Measurements from ENCODE around the gene ID3. TPM values are rescaled to one million over a fixed set of nuclear protein-coding genes. Genes with fewer than 3 reads are reported as not detected.

The ID3 gene
- total and polyA plus RNA-seq, 9 of the 15 experiments (the other 6 are each of a cell fraction or from before 2014, with no cell fraction given), result 6.8 to 59.8 (median 23.5) TPM

DNA sequence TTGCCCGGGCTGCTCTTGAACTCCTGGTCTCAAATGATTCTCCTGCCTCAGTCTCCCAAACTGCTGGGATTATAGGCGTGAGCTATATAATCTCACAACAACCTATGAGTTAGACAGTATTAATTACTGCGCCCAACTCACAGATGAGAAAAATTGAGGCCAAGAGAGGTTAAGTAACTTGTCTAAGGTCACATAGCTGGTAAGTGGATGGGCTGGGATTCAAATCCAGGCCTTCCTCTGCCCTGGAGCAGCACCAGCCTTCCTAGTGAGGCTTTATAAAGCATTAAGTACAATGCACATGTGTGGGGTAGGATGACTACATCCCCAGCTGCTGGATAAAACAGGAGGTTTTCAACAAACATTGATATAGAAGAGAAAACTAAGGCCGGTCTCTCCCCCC is 43.4 kb downstream of the ID3 start:
- Histone ChIP-seq H3K27me3 (ENCODE audit: control insufficient read depth in 2 of 2, insufficient read depth in 2 of 2, low read length in 2 of 2) (no peaks in the 10 kb centered on the region), H4K20me1 (replicated peaks; ENCODE audit: control insufficient read depth, insufficient read depth, low read length) (no peaks in the 10 kb centered on the region), H3K4me3 (no peak overlapping the region), H2AFZ (ENCODE audit: low read depth, low read length) (no peak overlapping the region), H3K27ac (ENCODE audit: extremely low read depth, low read depth, low read length) (no peak overlapping the region), H3K79me2 (ENCODE audit: control insufficient read depth, insufficient read depth, low read length) (no peaks in the 10 kb centered on the region), H3K4me1 (replicated peaks in 1 of 2; ENCODE audit: control insufficient read depth in 2 of 2, insufficient read depth in 2 of 2, low read length in 2 of 2) (no peaks in the 10 kb centered on the region; a peak in 3 of 5 replicates), H3K36me3 (ENCODE audit: control insufficient read depth, insufficient read depth, low read length) (peaks cover 91% of the 10 kb centered on the region; the same call in 2 of the 3 replicates), H3K4me2 (ENCODE audit: insufficient read depth, low read length) (no peak overlapping the region), H3K9me3 (replicated peaks; ENCODE audit: control insufficient read depth, insufficient read depth, low read depth, low read length) (no peaks in the 10 kb centered on the region; the same call in 1 of the 2 replicates), H3K9me1 (ENCODE audit: control insufficient read depth, insufficient read depth, low read length) (peaks cover 4% of the 10 kb centered on the region), H3K9ac (ENCODE audit: insufficient read depth in 1 of 2, low read depth in 2 of 2, low read length in 2 of 2) (no peak overlapping the region)
- no peak for ATAC-seq
- 88% methylated on average over 4 of the region's 4 CpGs for WGBS (ENCODE audit: insufficient coverage, low coverage, missing lambda C conversion rate)
- in situ Hi-C loops (cut with MboI), result no loop called here
- no TSS peak for BruUV-seq (replicated peaks)
- intact Hi-C loops (cut with micrococcal nuclease), result no loop called here
- ChIA-PET CTCF (ENCODE audit: low intra/inter-chr PET ratio) (no interaction called here), POLR2A (interaction anchor here (0.5 to 6.0 kb wide), 7 partner anchors 10 to 306 kb away, joined by 3 to 65 read pairs (median 3); partner anchors contain the start of gene E2F2)
- FAIRE-seq, result no peak
- DNase-seq (ENCODE audit: extremely low read depth in 1 of 4, low spot score in 3 of 4), result no peak
- TF ChIP-seq ELF4 (CRISPR knock-in tag; IDR thresholded peaks at IDR 0.05) (no peak), RB1 (IDR thresholded peaks at IDR 0.05; ENCODE audit: low read depth) (no peak), RBM25 (IDR thresholded peaks at IDR 0.05; ENCODE audit: low read depth, low read length, severe bottlenecking) (peak; percentile 87), OTX1 (CRISPR knock-in tag; IDR thresholded peaks at IDR 0.05) (no peak), KDM1A (IDR thresholded peaks at IDR 0.05) (0 out of 4 replicates have a peak, but pooled peaks of 1 of the 2 experiments have one; percentile 14), CBFA2T3 (IDR thresholded peaks at IDR 0.05) (no peak), MIER1 (IDR thresholded peaks at IDR 0.05; ENCODE audit: low read depth) (no peak), SMARCA4 (IDR thresholded peaks at IDR 0.05) (no peak), ESRRA (IDR thresholded peaks at IDR 0.05; ENCODE audit: borderline replicate concordance, low read depth) (peak; percentile 90), JUN (IDR thresholded peaks at IDR 0.05; ENCODE audit: borderline replicate concordance, low read depth, low read length) (no peak), JUN (CRISPR knock-in tag; IDR thresholded peaks at IDR 0.05; ENCODE audit: borderline replicate concordance) (no peak), ADNP (tag; IDR thresholded peaks at IDR 0.05) (0 out of 2 replicates have a peak, but pooled peaks have one; percentile 42), ZNF263 (CRISPR knock-in tag; IDR thresholded peaks at IDR 0.05; ENCODE audit: borderline replicate concordance) (no peak), ZNF121 (CRISPR knock-in tag; conservative IDR thresholded peaks at IDR 0.05) (0 out of 2 replicates have a peak, but pooled peaks have one; percentile 4)
- TF ChIP-seq, protein P1, sequence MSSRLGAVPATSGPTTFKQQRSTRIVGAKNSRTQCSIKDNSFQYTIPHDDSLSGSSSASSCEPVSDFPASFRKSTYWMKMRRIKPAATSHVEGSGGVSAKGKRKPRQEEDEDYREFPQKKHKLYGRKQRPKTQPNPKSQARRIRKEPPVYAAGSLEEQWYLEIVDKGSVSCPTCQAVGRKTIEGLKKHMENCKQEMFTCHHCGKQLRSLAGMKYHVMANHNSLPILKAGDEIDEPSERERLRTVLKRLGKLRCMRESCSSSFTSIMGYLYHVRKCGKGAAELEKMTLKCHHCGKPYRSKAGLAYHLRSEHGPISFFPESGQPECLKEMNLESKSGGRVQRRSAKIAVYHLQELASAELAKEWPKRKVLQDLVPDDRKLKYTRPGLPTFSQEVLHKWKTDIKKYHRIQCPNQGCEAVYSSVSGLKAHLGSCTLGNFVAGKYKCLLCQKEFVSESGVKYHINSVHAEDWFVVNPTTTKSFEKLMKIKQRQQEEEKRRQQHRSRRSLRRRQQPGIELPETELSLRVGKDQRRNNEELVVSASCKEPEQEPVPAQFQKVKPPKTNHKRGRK (tag; IDR thresholded peaks at IDR 0.05), result no peak
- TF ChIP-seq, protein P2, sequence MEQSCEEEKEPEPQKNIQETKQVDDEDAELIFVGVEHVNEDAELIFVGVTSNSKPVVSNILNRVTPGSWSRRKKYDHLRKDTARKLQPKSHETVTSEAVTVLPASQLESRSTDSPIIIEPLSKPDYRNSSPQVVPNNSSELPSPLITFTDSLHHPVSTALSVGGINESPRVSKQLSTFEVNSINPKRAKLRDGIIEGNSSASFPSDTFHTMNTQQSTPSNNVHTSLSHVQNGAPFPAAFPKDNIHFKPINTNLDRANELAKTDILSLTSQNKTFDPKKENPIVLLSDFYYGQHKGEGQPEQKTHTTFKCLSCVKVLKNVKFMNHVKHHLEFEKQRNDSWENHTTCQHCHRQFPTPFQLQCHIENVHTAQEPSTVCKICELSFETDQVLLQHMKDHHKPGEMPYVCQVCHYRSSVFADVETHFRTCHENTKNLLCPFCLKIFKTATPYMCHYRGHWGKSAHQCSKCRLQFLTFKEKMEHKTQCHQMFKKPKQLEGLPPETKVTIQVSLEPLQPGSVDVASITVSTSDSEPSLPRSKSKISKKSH (CRISPR knock-in tag; IDR thresholded peaks at IDR 0.05), result no peak
- TF ChIP-seq, protein P3, sequence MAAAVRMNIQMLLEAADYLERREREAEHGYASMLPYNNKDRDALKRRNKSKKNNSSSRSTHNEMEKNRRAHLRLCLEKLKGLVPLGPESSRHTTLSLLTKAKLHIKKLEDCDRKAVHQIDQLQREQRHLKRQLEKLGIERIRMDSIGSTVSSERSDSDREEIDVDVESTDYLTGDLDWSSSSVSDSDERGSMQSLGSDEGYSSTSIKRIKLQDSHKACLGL (CRISPR knock-in tag; IDR thresholded peaks at IDR 0.05; ENCODE audit: borderline replicate concordance, poor library complexity, severe bottlenecking), result no peak
- TF ChIP-seq, protein P4, sequence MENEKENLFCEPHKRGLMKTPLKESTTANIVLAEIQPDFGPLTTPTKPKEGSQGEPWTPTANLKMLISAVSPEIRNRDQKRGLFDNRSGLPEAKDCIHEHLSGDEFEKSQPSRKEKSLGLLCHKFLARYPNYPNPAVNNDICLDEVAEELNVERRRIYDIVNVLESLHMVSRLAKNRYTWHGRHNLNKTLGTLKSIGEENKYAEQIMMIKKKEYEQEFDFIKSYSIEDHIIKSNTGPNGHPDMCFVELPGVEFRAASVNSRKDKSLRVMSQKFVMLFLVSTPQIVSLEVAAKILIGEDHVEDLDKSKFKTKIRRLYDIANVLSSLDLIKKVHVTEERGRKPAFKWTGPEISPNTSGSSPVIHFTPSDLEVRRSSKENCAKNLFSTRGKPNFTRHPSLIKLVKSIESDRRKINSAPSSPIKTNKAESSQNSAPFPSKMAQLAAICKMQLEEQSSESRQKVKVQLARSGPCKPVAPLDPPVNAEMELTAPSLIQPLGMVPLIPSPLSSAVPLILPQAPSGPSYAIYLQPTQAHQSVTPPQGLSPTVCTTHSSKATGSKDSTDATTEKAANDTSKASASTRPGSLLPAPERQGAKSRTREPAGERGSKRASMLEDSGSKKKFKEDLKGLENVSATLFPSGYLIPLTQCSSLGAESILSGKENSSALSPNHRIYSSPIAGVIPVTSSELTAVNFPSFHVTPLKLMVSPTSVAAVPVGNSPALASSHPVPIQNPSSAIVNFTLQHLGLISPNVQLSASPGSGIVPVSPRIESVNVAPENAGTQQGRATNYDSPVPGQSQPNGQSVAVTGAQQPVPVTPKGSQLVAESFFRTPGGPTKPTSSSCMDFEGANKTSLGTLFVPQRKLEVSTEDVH (IDR thresholded peaks at IDR 0.05; ENCODE audit: low read depth, partially characterized antibody), result no peak
